H1 (cell line): ENCODE data around the gene TM9SF3. TPM values are rescaled to one million over a fixed set of nuclear protein-coding genes. Genes with fewer than 3 reads are reported as not detected.

Source experiments
- CTCF ChIA-PET: fragments of 300-600 bp; sonication (Branson Sonifier 250); formaldehyde crosslinking; loops from one replicate; lab custom pipeline; 2021; ENCODE audit not compliant: partially characterized antibody; lab: Charles Lee
- POLR2A ChIA-PET: fragments of 300-600 bp; sonication (Branson Sonifier 250); formaldehyde crosslinking; loops from one replicate; lab custom pipeline; 2021; ENCODE audit warnings: inconsistent platforms; ENCODE audit not compliant: partially characterized antibody; lab: Charles Lee
- DNase-seq, 2 experiments: peaks; one replicate each; pipeline versions ENCODE4 v3.0.0 to v3.0.0-alpha.2; 2010 to 2022; ENCODE audit warnings: low spot score in 2 of 2, low read depth in 1 of 2, mixed read lengths in 1 of 2
- FAIRE-seq: peaks from 2 replicates; lab custom pipeline; 2011; peaks lifted over from hg19 to GRCh38; lab: Jason Lieb, UNC
- H2AFZ ChIP-seq: 2 replicates; pipeline ENCODE4 v1.8.1; 2012; ENCODE audit warnings: low read length, inconsistent platforms
- H2AK5ac ChIP-seq: 2 replicates; pipeline ENCODE4 v1.6.1; 2013; ENCODE audit warnings: low read depth, low read length
- H2BK120ac ChIP-seq: replicated peaks from 2 replicates; pipeline ENCODE3; 2013; ENCODE audit warnings: low read depth, low read length, inconsistent platforms
- H2BK12ac ChIP-seq: 2 replicates; pipeline ENCODE4 v1.6.1; 2013; ENCODE audit warnings: low read depth, low read length
- H2BK15ac ChIP-seq: 2 replicates; pipeline ENCODE4 v1.6.1; 2013; ENCODE audit warnings: low read length
- H2BK20ac ChIP-seq: 2 replicates; pipeline ENCODE4 v1.6.1; 2013; ENCODE audit warnings: low read length
- H2BK5ac ChIP-seq: 2 replicates; pipeline ENCODE4 v1.6.1; 2013; ENCODE audit warnings: low read depth, low read length
- H3K14ac ChIP-seq: 2 replicates; pipeline ENCODE4 v1.6.1; 2013; ENCODE audit warnings: inconsistent platforms; ENCODE audit not compliant: insufficient read length
- H3K18ac ChIP-seq: 2 replicates; pipeline ENCODE4 v1.6.1; 2013; ENCODE audit warnings: low read length; ENCODE audit errors: extremely low read depth
- H3K23ac ChIP-seq: 2 replicates; pipeline ENCODE4 v1.6.1; 2013; ENCODE audit warnings: inconsistent platforms; ENCODE audit not compliant: insufficient read length
- H3K23me2 ChIP-seq: 2 replicates; pipeline ENCODE4 v1.6.1; 2013; ENCODE audit warnings: low read depth, low read length
- H3K27ac ChIP-seq: 2 replicates; pipeline ENCODE4 v1.6.1; 2011; ENCODE audit warnings: low read depth, low read length, inconsistent platforms
- H3K27me3 ChIP-seq, 4 experiments: replicated peaks in 1 of 4; 1 replicate in 1 of 4; 2 replicates in 3 of 4; pipeline versions ENCODE4 v1.6.1 to v1.8.1; 2011 to 2013; ENCODE audit warnings: low read length in 3 of 4, mild to moderate bottlenecking in 3 of 4, inconsistent platforms in 2 of 4, mixed read lengths in 2 of 4, moderate library complexity in 1 of 4; ENCODE audit not compliant: control insufficient read depth in 3 of 4, insufficient read depth in 3 of 4; ENCODE audit errors: extremely low read depth in 1 of 4
- H3K36me3 ChIP-seq, 4 experiments: 2 replicates each; pipeline versions ENCODE4 v1.6.1 to v1.8.1; 2011 to 2013; ENCODE audit warnings: mild to moderate bottlenecking in 4 of 4, low read length in 3 of 4, moderate library complexity in 2 of 4, control low read depth in 1 of 4, inconsistent platforms in 1 of 4; ENCODE audit not compliant: insufficient read depth in 4 of 4, control insufficient read depth in 2 of 4
- H3K4ac ChIP-seq: replicated peaks from 2 replicates; pipeline ENCODE3; 2013; ENCODE audit warnings: low read length, low read depth, mixed read lengths, inconsistent platforms; ENCODE audit not compliant: insufficient read length
- H3K4me1 ChIP-seq, 4 experiments: replicated peaks in 1 of 4; 1 replicate in 1 of 4; 2 replicates in 3 of 4; pipeline versions ENCODE4 v1.6.1 to v1.8.1; 2011 to 2013; ENCODE audit warnings: low read length in 3 of 4, inconsistent platforms in 2 of 4, mixed read lengths in 1 of 4; ENCODE audit not compliant: insufficient read depth in 4 of 4, control insufficient read depth in 3 of 4
- H3K4me2 ChIP-seq, 2 experiments: 2 replicates each; pipeline versions ENCODE4 v1.6.1 to v1.8.1; 2011 to 2013; ENCODE audit warnings: low read depth in 2 of 2, low read length in 2 of 2, control low read depth in 1 of 2, inconsistent platforms in 1 of 2, mild to moderate bottlenecking in 1 of 2; ENCODE audit not compliant: insufficient read depth in 1 of 2
- H3K4me3 ChIP-seq, 4 experiments: fragments of 200-600, 300-600 bp in 1 of 4; sonication (generic), shearing (Covaris generic), sonication (Bioruptor Twin) in 1 of 4; 2 replicates each; pipeline versions ENCODE4 v1.5.1 to v1.8.1; 2011 to 2016; ENCODE audit warnings: low read length in 4 of 4, low read depth in 3 of 4, control low read depth in 2 of 4, inconsistent platforms in 2 of 4, mild to moderate bottlenecking in 2 of 4, mixed read lengths in 1 of 4, moderate library complexity in 1 of 4; ENCODE audit not compliant: insufficient read depth in 2 of 4; ENCODE audit errors: extremely low read depth in 1 of 4
- H3K56ac ChIP-seq: replicated peaks from 2 replicates; pipeline ENCODE3; 2013; ENCODE audit warnings: low read depth, mild to moderate bottlenecking, mixed read lengths, low read length, inconsistent platforms; ENCODE audit not compliant: insufficient read length
- H3K79me1 ChIP-seq: 2 replicates; pipeline ENCODE4 v1.6.1; 2013; ENCODE audit warnings: low read depth, low read length, control low read depth
- H3K79me2 ChIP-seq, 2 experiments: 2 replicates each; pipeline versions ENCODE4 v1.6.1 to v1.8.1; 2012 to 2013; ENCODE audit warnings: low read length in 2 of 2, mild to moderate bottlenecking in 2 of 2, inconsistent platforms in 1 of 2; ENCODE audit not compliant: insufficient read depth in 2 of 2, control insufficient read depth in 1 of 2
- H3K9ac ChIP-seq, 4 experiments: replicated peaks in 1 of 4; 1 replicate in 1 of 4; 2 replicates in 3 of 4; pipeline versions ENCODE4 v1.6.1 to v1.8.1; 2011 to 2013; ENCODE audit warnings: low read depth in 3 of 4, low read length in 3 of 4, control low read depth in 2 of 4, mild to moderate bottlenecking in 2 of 4, moderate library complexity in 2 of 4, inconsistent platforms in 1 of 4; ENCODE audit errors: extremely low read depth in 1 of 4
- H3K9me3 ChIP-seq, 2 experiments: 2 replicates each; pipeline versions ENCODE4 v1.6.1 to v1.8.1; 2012 to 2013; ENCODE audit warnings: mild to moderate bottlenecking in 2 of 2, moderate library complexity in 2 of 2, control low read depth in 1 of 2, inconsistent platforms in 1 of 2, low read depth in 1 of 2, low read length in 1 of 2, mixed read lengths in 1 of 2; ENCODE audit not compliant: insufficient read depth in 2 of 2
- H4K20me1 ChIP-seq, 2 experiments: replicated peaks in 1 of 2; 2 replicates each; pipeline versions ENCODE3 to v1.8.1; 2011 to 2013; ENCODE audit warnings: inconsistent platforms in 2 of 2, low read length in 2 of 2, mild to moderate bottlenecking in 1 of 2; ENCODE audit not compliant: insufficient read depth in 2 of 2, control insufficient read depth in 1 of 2
- H4K5ac ChIP-seq: 2 replicates; pipeline ENCODE4 v1.6.1; 2013; ENCODE audit warnings: low read length, low read depth, mixed read lengths, inconsistent platforms; ENCODE audit not compliant: insufficient read length
- H4K8ac ChIP-seq: 2 replicates; pipeline ENCODE4 v1.8.0; 2013; ENCODE audit warnings: mild to moderate bottlenecking, moderate library complexity, low read length, inconsistent platforms; ENCODE audit not compliant: insufficient read depth; ENCODE audit errors: extremely low read depth
- H4K91ac ChIP-seq: replicated peaks from 2 replicates; pipeline ENCODE3; 2013; ENCODE audit warnings: low read length, mixed read lengths, inconsistent platforms; ENCODE audit not compliant: insufficient read length
- GTF2F1 ChIP-seq: IDR thresholded peaks from 2 replicates; pipeline ENCODE4 v1.6.1; 2012; ENCODE audit warnings: low read depth, low read length, improper control_type of control experiment, borderline replicate concordance
- JUN ChIP-seq: IDR thresholded peaks from 2 replicates; pipeline ENCODE4 v1.6.1; 2011; ENCODE audit warnings: low read depth, mild to moderate bottlenecking, improper control_type of control experiment, low read length
- TEAD4 ChIP-seq: IDR thresholded peaks from 2 replicates; pipeline ENCODE4 v1.6.1; 2012; ENCODE audit warnings: low read depth, low read length, inconsistent platforms, mixed read lengths
- WGBS, 2 experiments: shearing (Covaris generic) in 1 of 2; methylation state at CpG; one replicate each; pipeline versions ENCODE4 v1.1.6 to v1.1.7; 2013 to 2015; ENCODE audit warnings: low lambda C conversion rate in 2 of 2, mixed read lengths in 2 of 2, inconsistent platforms in 1 of 2, low coverage in 1 of 2, missing lambda C conversion rate in 1 of 2; ENCODE audit not compliant: insufficient replicate concordance in 2 of 2, insufficient coverage in 1 of 2, insufficient read length in 1 of 2; ENCODE audit errors: extremely low coverage in 1 of 2, missing lambda C conversion rate in 1 of 2; 5-methylcytosine and 5-hydroxymethylcytosine counted together
- polyA plus RNA-seq, 7 experiments: library from polyadenylated mRNA; depleted of rRNA in 3 of 7; stranded (reverse) in 5 of 7; unstranded in 2 of 7; fragments of >200 nt in 5 of 7; fragments of 200-250 nt in 2 of 7; gene quantifications; 1 replicate in 5 of 7; 2 replicates in 1 of 7; 4 replicates in 1 of 7; pipeline versions ENCODE4 v1.2.1 to v1.2.3, GENCODE V29; 2011 to 2013; ENCODE audit warnings: missing spikeins in 2 of 7, mixed read lengths in 2 of 7
- total RNA-seq: library from RNA; stranded (reverse); fragmentation: NEBNext Ultra II Directional; extraction: Animal tissue kit (Norgen Biotek cat#: 25700); gene quantifications from 2 replicates; pipeline ENCODE4 v1.2.1, GENCODE V29; 2021

The TM9SF3 gene
- total and polyA plus RNA-seq, 2 of the 8 experiments (the other 6 are each of a cell fraction or from before 2014, with no cell fraction given), result 123 to 127 TPM

DNA sequence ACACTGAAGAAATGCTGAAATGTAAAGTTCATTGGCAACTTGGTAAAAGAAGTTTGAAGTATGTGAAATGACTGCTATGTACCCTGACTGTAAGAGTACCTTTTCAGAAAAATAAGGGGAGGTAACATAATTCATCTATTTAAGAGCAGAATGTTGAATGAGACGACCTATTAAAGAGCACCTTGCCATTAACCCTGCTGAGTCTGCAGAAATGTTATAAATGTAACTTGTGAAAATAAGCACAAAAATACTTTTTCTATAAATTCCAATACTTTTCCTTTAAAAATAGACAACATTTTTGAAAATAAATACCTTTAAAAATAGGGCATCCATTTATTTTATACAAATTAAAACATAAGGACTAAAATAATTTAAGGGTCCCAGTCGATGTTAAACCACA is 7.7 kb downstream of the TM9SF3 start:
- Histone ChIP-seq H2BK20ac (no peak overlapping the region), H3K4me3 (no peak overlapping the region), H2BK12ac (no peak overlapping the region), H2BK5ac (no peak overlapping the region), H3K4me2 (no peak overlapping the region), H3K56ac (no peak overlapping the region), H4K91ac (no peak overlapping the region), H3K27ac (no peak overlapping the region)
- POLR2A ChIA-PET, result no interaction called here
- 92% methylated on average over 2 of the region's 2 CpGs; no CpG with 5 or more reads in 1 of the 2 experiments for WGBS, 2 experiments
- TF ChIP-seq TEAD4 (no peak), JUN (no peak), GTF2F1 (no peak)
- TF ChIP-seq, all 59 proteins: peak for 0
- H4K5ac ChIP-seq, result no peak overlapping the region
- H3K23me2 ChIP-seq, result no peaks in the 10 kb centered on the region
- no peak overlapping the region for H2AK5ac ChIP-seq
- H3K9me3 ChIP-seq, result no peaks in the 10 kb centered on the region
- H3K14ac ChIP-seq, result no peak overlapping the region
- peaks cover 0 to 6% (median 2%) of the 10 kb centered on the region in 4 experiments; a peak in 1 of 7 replicates for H3K4me1 ChIP-seq
- FAIRE-seq (no peak), DNase-seq (no peak)
- peaks cover 3 to 16% (median 6%) of the 10 kb centered on the region in 4 experiments; a peak in 4 of 8 replicates for H3K36me3 ChIP-seq
- no peak overlapping the region for H3K4ac ChIP-seq
- H3K23ac ChIP-seq, result no peak overlapping the region
- H3K9ac ChIP-seq, result no peak overlapping the region
- H3K27me3 ChIP-seq, result no peaks in the 10 kb centered on the region
- H3K18ac ChIP-seq, result no peak overlapping the region
- no peak overlapping the region for H2BK120ac ChIP-seq
- H3K79me2 ChIP-seq, result peaks cover 0 to 97% of the 10 kb centered on the region in 2 experiments; a peak in 3 of 4 replicates
- no peak overlapping the region for H2AFZ ChIP-seq
- H4K20me1 ChIP-seq, result peaks cover 12 to 17% of the 10 kb centered on the region in 2 experiments
- no peak overlapping the region for H2BK15ac ChIP-seq
- no peak overlapping the region for H4K8ac ChIP-seq
- CTCF ChIA-PET, result no interaction called here
- no peaks in the 10 kb centered on the region for H3K79me1 ChIP-seq
